ENCODE data around the gene ANKRD10. TPM values are rescaled to one million over a fixed set of nuclear protein-coding genes. Genes with fewer than 3 reads are reported as not detected.
"Not testable (repeated sequence)": the region's sequence is repeated elsewhere in the genome, so short reads cannot be mapped to it uniquely, and the experiment has no call there.

Gene ANKRD10
- total RNA-seq, 2 donors from 2014 or later, result 48.7 to 78.7 TPM

DNA sequence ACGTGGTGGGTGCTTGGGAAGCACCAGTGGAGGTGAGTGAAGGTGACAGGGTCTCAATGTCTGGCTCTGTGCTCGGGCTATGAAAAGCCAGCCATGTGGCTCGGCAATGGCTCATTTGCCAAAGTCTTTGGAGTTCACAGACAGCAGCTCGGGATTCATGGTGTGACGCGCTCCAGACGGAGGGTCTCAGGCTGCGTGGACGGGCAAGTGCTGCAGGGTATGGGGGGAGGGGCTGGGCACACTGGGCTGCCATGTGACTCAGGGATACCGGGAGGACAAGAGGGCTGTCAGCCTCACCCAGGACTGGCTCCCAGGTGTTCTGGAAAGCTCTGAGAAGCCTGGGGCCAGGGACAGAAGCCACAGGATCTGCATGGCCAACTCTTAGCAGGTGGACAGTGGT lies 32.5 kb upstream of the ANKRD10 start:
- DNase-seq; intact Hi-C loops (cut with DNase I); ATAC-seq: not testable (repeated sequence)

DNA sequence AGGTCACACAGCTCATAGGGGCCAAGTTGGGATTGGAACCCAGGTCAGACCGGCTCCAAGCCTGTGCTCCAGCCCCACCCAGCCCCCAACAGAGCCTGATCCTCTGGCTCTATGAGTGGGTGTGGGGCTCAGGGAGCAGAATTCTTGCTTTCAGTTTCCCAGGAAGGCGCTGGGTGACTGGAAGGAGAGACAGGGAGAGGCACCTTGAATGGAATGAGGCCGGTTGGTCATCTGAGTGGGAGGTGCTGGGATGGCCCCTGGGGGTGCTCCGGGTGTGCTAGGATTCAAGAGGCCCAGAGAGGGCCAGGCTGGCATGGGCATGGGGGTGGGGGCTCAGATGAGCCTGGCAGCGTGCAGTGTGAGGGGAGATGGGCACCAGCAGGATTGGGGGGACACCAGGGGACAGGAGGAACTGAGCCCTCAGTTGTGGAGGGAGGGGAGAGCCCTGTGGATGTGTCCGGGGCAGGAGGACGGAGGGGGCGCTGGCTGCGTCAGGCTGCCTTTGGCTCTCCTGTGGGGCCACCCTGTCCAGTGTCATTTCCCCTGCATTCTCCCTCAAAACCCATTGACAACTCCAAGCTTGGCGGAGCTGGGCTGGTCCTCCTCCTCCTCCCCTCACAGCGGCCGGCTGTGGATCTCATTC lies 31.2 kb upstream of the ANKRD10 start:
- DNase-seq, result no peak
- intact Hi-C loops (cut with DNase I), result no loop called here
- no peak for ATAC-seq

- ATAC-seq (no peak), DNase-seq (no peak)
- intact Hi-C loops (cut with DNase I), result no loop called here
Observed at GRCh38 chr13:110944968-110945927, 30.4 kb upstream of the ANKRD10 start.

- ATAC-seq (peak; percentile 83 to 84), DNase-seq (no peak)
- intact Hi-C loops (cut with DNase I), result no loop called here
Observed at GRCh38 chr13:110944121-110944967, 29.5 kb upstream of the ANKRD10 start.

DNA sequence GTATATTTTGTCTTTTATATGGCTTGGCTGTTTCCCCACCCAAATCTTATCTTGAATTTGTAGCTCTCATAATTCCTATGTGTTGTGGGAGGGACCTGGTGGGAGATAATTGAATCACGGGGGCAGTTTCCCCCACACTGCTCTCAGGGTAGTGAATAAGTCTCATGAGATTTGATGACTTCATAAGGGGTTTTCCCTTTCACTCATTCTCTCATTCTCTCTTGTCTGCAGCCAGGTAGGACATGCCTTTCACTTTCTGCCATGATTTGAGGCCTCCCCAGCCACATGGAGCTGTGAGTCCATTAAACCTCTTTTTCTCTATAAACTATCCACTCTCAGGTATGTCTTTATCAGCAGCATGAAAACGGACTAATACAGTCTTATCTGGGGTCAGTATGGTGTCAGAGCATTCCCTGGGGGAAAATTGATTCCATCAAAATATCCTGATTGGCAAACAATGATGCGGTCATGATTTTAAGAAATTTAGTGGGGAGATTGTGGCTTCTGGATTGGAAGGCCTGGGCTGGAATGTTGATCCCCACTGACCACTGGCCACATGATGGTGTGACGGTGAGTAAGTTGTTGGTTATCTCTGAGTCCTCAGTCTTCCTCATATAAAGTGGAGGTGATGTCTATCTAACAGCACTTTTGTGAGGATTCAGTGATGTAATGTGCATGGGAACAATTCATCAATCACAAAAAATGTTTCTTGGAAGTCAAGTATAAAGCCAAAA lies 27.5 kb upstream of the ANKRD10 start:
- intact Hi-C loops (cut with DNase I), result no loop called here
- ATAC-seq, result no peak
- DNase-seq, result no peak

DNA sequence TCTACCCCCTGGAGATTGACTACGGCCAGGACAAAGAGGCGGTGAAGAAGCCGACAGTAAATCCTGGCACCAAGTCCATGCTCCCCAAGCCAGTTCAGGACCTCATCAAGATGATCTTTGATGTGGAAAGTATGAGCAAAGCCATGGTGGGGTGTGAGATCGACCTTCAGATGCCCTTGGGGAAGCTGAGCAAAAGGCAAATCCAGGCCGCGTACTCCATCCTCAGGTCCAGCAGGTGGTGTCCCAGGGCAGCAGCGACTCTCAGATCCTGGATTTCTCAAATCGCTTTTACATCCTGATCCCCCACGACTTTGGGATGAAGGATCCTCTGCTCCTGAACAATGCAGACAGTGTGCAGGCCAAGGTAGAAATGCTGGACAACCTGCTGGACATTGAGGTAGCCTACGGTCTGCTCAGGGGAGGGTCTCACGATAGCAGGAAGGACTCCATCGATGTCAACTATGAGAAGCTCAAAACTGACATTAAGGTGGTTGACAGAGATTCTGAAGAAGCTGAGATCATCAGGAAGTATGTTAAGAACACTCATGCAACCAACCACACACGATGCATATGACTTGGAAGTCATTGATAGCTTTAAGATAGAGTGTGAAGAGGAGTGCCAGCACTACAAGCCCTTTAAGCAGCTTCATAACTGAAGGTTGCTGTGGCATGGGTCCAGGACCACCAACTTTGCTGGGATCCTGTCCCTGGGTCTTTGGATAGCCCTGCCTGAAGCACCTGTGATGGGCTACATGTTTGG lies 24.0 kb upstream of the ANKRD10 start:
- ATAC-seq (no peak), DNase-seq (no peak)
- intact Hi-C loops (cut with DNase I), result no loop called here

DNA sequence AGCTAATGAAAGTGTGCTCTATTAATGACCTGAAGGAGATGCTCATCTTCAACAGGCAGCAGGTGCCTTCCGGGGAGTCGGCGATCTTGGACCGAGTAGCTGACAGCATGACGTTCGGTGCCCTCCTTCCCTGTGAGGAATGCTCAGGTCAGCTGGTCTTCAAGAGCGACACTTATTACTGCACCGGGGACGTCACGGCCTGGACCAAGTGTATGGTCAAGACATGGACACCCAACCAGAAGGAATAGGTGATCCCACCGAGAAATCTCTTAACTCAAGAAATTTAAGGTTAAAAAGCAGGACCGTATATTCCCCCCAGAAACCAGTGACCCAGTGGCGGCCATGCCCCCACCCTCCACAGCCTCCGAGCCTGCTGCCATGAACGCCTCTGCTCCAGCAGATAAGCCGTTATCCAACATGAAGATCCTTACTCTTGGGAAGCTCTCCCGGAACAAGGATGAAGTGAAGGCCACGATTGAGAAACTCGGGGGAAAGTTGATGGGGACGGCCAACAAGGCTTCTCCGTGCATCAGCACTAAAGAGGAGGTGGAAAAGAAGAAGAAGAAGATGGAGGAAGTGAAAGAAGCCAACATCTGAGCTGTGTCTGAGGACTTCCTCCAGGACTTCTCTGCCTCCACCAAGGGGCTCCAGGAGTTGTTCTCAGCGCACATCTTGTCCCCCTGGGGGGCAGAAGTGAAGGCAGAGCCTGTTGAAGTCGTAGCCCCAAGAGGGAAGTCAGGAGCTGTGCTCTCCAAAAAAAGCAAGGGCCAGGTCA lies 22.8 kb upstream of the ANKRD10 start:
- intact Hi-C loops (cut with DNase I), result no loop called here
- ATAC-seq (peak in 1 of 2 donors; percentile 24), DNase-seq (no peak)

GRCh38 chr13:110936519-110936918 lies 21.6 kb upstream of the ANKRD10 start:
- intact Hi-C loops (cut with DNase I), result no loop called here
- ATAC-seq (no peak), DNase-seq (no peak)

DNA sequence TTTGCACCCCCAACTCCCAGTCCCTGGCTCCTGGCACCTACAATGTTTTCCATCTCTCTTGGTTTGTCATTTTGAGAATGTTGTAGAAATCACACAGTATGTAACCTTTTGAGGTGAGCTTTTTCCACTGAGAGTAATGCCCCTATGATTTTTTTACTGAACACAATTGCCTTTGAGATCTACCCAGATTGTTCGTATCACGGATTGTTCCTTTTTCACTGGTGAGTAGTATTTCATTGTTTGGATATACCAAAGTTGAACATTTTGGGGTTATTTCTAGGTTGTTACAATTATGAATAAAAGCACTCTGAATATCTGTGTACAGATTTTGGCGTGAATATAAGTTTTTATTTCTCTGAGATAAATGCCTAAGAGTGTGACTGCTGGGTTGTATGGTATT lies 17.7 kb upstream of the ANKRD10 start:
- no peak for ATAC-seq
- intact Hi-C loops (cut with DNase I), result no loop called here
- no peak for DNase-seq

- no peak for ATAC-seq
- DNase-seq, result no peak
- intact Hi-C loops (cut with DNase I), result loop anchor here in 1 of 2 donors (10.0 kb wide), 1 partner anchor 116 kb away; no protein-coding TSS in a partner anchor
Observed at GRCh38 chr13:110929104-110929777, 14.4 kb upstream of the ANKRD10 start.

DNA sequence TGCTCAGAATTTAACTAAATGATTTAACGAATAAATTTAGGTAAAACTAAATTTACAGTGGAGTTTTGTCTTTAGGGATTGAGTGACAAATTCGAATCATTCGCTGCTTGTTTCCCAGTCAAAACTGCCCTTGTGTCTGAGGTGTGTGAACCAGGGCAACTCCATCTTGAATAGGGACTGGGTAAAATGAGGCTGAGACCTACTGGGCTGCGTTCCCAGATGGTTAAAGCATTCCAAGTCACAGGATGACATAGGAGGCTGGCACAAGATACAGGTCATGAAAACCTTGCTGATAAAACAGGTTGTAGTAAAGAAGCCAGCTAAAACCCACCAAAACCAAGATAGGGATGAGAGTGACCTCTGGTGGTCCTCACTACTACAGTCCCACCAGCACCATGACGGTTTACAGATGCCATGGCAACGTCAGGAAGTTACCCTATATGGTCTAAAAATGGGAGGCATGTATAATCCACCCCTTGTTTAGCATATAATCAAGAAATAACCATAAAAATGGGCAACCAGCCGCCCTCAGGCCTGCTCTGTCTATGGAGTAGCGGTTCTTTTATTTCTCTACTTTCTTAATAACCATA lies 10.2 kb upstream of the ANKRD10 start:
- no peak for ATAC-seq
- no peak for DNase-seq
- intact Hi-C loops (cut with DNase I), result loop anchor here in 1 of 2 donors (10.0 kb wide), 1 partner anchor 120 kb away; no protein-coding TSS in a partner anchor

DNA sequence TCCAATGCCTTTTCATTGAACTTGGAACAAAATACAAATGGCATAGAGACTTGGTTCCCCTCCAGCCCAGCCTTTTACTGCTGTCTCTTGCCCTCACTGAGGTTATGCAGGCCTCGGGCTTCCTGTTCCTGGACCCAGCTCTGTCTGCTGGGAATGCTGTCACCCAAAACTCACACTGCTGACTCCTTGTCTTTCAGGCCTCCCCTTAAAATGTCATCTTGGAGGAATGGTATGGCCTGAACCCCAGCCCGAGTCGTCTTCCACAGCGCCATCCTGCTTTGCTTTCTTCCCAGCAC lies 9.7 kb upstream of the ANKRD10 start:
- ATAC-seq (peak; percentile 9 to 36), DNase-seq (no peak)
- intact Hi-C loops (cut with DNase I), result loop anchor here in 1 of 2 donors (10.0 kb wide), 1 partner anchor 120 kb away; no protein-coding TSS in a partner anchor

- ATAC-seq, result peak; percentile 20 to 23
- intact Hi-C loops (cut with DNase I), result loop anchor here in 1 of 2 donors (10.0 kb wide), 1 partner anchor 121 kb away; no protein-coding TSS in a partner anchor
- DNase-seq, result no peak
Observed at GRCh38 chr13:110923777-110924638, 9.1 kb upstream of the ANKRD10 start.

- intact Hi-C loops (cut with DNase I), result loop anchor here in 1 of 2 donors (10.0 kb wide), 1 partner anchor 122 kb away; no protein-coding TSS in a partner anchor
Observed at GRCh38 chr13:110923086-110923485, 8.2 kb upstream of the ANKRD10 start.

DNA sequence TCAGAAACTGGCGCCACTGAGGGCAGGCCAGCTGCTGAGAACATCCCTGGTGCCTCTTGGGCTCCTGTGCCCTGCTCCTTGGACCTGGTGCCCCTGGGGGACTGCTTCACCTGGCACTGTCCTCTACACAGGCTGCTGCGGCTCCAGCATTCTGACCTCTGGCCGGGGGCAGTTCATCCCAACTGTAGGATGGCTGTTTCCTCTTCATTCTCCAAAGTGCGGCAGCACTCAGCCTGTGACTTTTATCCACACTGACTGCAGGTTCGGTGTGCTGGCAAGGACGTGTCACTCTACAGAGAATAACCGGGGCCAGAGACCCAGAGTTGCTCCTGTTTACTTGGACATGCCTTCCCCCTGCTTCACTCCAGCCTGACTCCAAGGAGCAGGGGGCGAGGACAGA lies 7.6 kb upstream of the ANKRD10 start:
- ATAC-seq (no peak), DNase-seq (no peak)
- intact Hi-C loops (cut with DNase I), result loop anchor here in 1 of 2 donors (10.0 kb wide), 1 partner anchor 122 kb away; no protein-coding TSS in a partner anchor

More at GRCh38 chr13:110923086-110923485, 8.2 kb upstream of the ANKRD10 start:
- no peak for DNase-seq
- ATAC-seq, result no peak

Measured in left cardiac atrium (tissue), 4 donors.